Umbilical cord (tissue), 2 donors: ENCODE results near the gene KCNQ5. TPM values are rescaled to one million over a fixed set of nuclear protein-coding genes. Genes with fewer than 3 reads are reported as not detected.
"Not testable (repeated sequence)": the region's sequence is repeated elsewhere in the genome, so short reads cannot be mapped to it uniquely, and the experiment has no call there.

Experiments used
- DNase-seq: peaks from one replicate; pipeline ENCODE4 v3.0.0-alpha.2; 2015; ENCODE audit warnings: low spot score
- total RNA-seq: library from RNA; depleted of rRNA; stranded (reverse); fragments of >200 nt; gene quantifications from one replicate; pipeline ENCODE4 v1.2.3, GENCODE V29; 2014; ENCODE audit warnings: low replicate concordance; ENCODE audit not compliant: insufficient read depth

KCNQ5 gene
- total RNA-seq, 1 donor from 2014 or later = 28.2 TPM

- DNase-seq = peak; percentile 43
These were observed 328.4 kb downstream of the KCNQ5 start for GRCh38 chr6:72950114-72950860.

GRCh38 chr6:72952808-72953630, 331.2 kb downstream of the KCNQ5 start:
- DNase-seq = no peak

- peak; percentile 87 for DNase-seq
These were observed 332.1 kb downstream of the KCNQ5 start for GRCh38 chr6:72953971-72954381.

- peak; percentile 96 for DNase-seq
These were observed 332.9 kb downstream of the KCNQ5 start for GRCh38 chr6:72954716-72955115.

- peak; percentile 51 for DNase-seq
These were observed 333.8 kb downstream of the KCNQ5 start for GRCh38 chr6:72955666-72956065.

- no peak for DNase-seq
These were observed 334.4 kb downstream of the KCNQ5 start for GRCh38 chr6:72956272-72956671.

- DNase-seq = peak; percentile 77
These were observed 338.0 kb downstream of the KCNQ5 start for GRCh38 chr6:72959821-72960220.

- no peak for DNase-seq
These were observed 342.1 kb downstream of the KCNQ5 start for GRCh38 chr6:72963946-72964345.

GRCh38 chr6:72966628-72967280, 344.9 kb downstream of the KCNQ5 start:
- DNase-seq = no peak

- DNase-seq = no peak
These were observed 345.5 kb downstream of the KCNQ5 start for GRCh38 chr6:72967329-72967728.

- no peak for DNase-seq
These were observed 346.8 kb downstream of the KCNQ5 start for GRCh38 chr6:72968704-72969103.

GRCh38 chr6:72969666-72970065, 347.8 kb downstream of the KCNQ5 start:
- DNase-seq = no peak

GRCh38 chr6:72972579-72972978, 350.7 kb downstream of the KCNQ5 start:
- DNase-seq = no peak

GRCh38 chr6:72974276-72974675, 352.4 kb downstream of the KCNQ5 start:
- DNase-seq = no peak

- DNase-seq = no peak
These were observed 353.5 kb downstream of the KCNQ5 start for GRCh38 chr6:72975352-72975752.

- no peak for DNase-seq
These were observed 354.6 kb downstream of the KCNQ5 start for GRCh38 chr6:72976484-72976883.

GRCh38 chr6:72977114-72977513, 355.2 kb downstream of the KCNQ5 start:
- peak; percentile 32 for DNase-seq

GRCh38 chr6:72978808-72979207, 356.9 kb downstream of the KCNQ5 start:
- not testable (repeated sequence) for DNase-seq

- DNase-seq = not testable (repeated sequence)
These were observed 362.4 kb downstream of the KCNQ5 start for GRCh38 chr6:72984189-72984831.

GRCh38 chr6:72984981-72985665, 363.3 kb downstream of the KCNQ5 start:
- no peak for DNase-seq

GRCh38 chr6:72987301-72987700, 365.4 kb downstream of the KCNQ5 start:
- no peak for DNase-seq
